Liver (tissue), 9 donors: Measurements from ENCODE around the gene TMEM106B. TPM values are rescaled to one million over a fixed set of nuclear protein-coding genes. Genes with fewer than 3 reads are reported as not detected.

ENCODE experiments used
- DNase-seq: peaks from one replicate; pipeline ENCODE4 v3.0.0-alpha.2; 2017; ENCODE audit warnings: low spot score
- H3K27ac ChIP-seq, 2 donors: one replicate each; pipeline ENCODE4 v1.7.0; 2013; ENCODE audit warnings: inconsistent platforms in 2 of 2, low read length in 2 of 2, control low read depth in 1 of 2, low read depth in 1 of 2, mild to moderate bottlenecking in 1 of 2
- H3K27me3 ChIP-seq, 4 donors: one replicate each; pipeline versions ENCODE4 v1.6.1 to v1.7.0; 2013; ENCODE audit warnings: low read length in 3 of 4, inconsistent platforms in 1 of 4, mild to moderate bottlenecking in 1 of 4, moderate library complexity in 1 of 4; ENCODE audit not compliant: control insufficient read depth in 4 of 4, insufficient read depth in 4 of 4
- H3K36me3 ChIP-seq, 4 donors: one replicate each; pipeline versions ENCODE4 v1.6.1 to v1.7.0; 2013; ENCODE audit warnings: low read length in 3 of 4, mild to moderate bottlenecking in 3 of 4, low read depth in 1 of 4, moderate library complexity in 1 of 4; ENCODE audit not compliant: control insufficient read depth in 4 of 4, insufficient read depth in 3 of 4
- H3K4me1 ChIP-seq, 4 donors: one replicate each; pipeline versions ENCODE4 v1.6.1 to v1.7.0; 2013; ENCODE audit warnings: low read length in 3 of 4, mild to moderate bottlenecking in 3 of 4, moderate library complexity in 1 of 4; ENCODE audit not compliant: control insufficient read depth in 4 of 4, insufficient read depth in 4 of 4
- H3K4me3 ChIP-seq, 3 donors: one replicate each; pipeline versions ENCODE4 v1.6.1 to v1.7.0; 2013; ENCODE audit warnings: low read length in 3 of 3, control low read depth in 1 of 3, low read depth in 1 of 3, mild to moderate bottlenecking in 1 of 3
- H3K9ac ChIP-seq, 2 donors: one replicate each; pipeline ENCODE4 v1.7.0; 2013; ENCODE audit warnings: low read length in 2 of 2, mild to moderate bottlenecking in 2 of 2, moderate library complexity in 2 of 2, control low read depth in 1 of 2, low read depth in 1 of 2
- H3K9me3 ChIP-seq, 4 donors: one replicate each; pipeline versions ENCODE4 v1.6.1 to v1.7.0; 2013; ENCODE audit warnings: low read length in 3 of 4; ENCODE audit not compliant: control insufficient read depth in 4 of 4
- EGR1 ChIP-seq, 2 donors: IDR thresholded peaks; 2 replicates each; pipeline ENCODE4 v1.6.1; 2016 to 2018; ENCODE audit warnings: antibody characterized with exemption in 2 of 2, low read depth in 2 of 2
- FOXA1 ChIP-seq: IDR thresholded peaks from 2 replicates; pipeline ENCODE4 v1.6.1; 2016; ENCODE audit warnings: antibody characterized with exemption
- GABPA ChIP-seq, 2 donors: IDR thresholded peaks in 1 of 2; conservative IDR thresholded peaks in 1 of 2; 2 replicates each; pipeline ENCODE4 v1.6.1; 2016; ENCODE audit warnings: antibody characterized with exemption in 2 of 2, mild to moderate bottlenecking in 1 of 2, moderate library complexity in 1 of 2
- HNF4A ChIP-seq, 2 donors: conservative IDR thresholded peaks; 2 replicates each; pipeline ENCODE4 v1.6.1; 2016; ENCODE audit warnings: antibody characterized with exemption in 2 of 2, mild to moderate bottlenecking in 2 of 2
- HNF4G ChIP-seq: IDR thresholded peaks from 2 replicates; pipeline ENCODE4 v1.6.1; 2016; ENCODE audit warnings: antibody characterized with exemption
- JUND ChIP-seq, 2 donors: IDR thresholded peaks; 2 replicates each; pipeline ENCODE4 v1.6.1; 2016; ENCODE audit warnings: antibody characterized with exemption in 2 of 2
- NR2F2 ChIP-seq: IDR thresholded peaks from 2 replicates; pipeline ENCODE4 v1.6.1; 2016; ENCODE audit warnings: antibody characterized with exemption
- RAD21 ChIP-seq, 2 donors: IDR thresholded peaks; 2 replicates each; pipeline ENCODE4 v1.6.1; 2016; ENCODE audit warnings: antibody characterized with exemption in 2 of 2, mild to moderate bottlenecking in 2 of 2
- RXRA ChIP-seq, 2 donors: IDR thresholded peaks; 2 replicates each; pipeline ENCODE4 v1.6.1; 2017 to 2018; ENCODE audit warnings: antibody characterized with exemption in 2 of 2, mild to moderate bottlenecking in 1 of 2
- SP1 ChIP-seq: IDR thresholded peaks from 2 replicates; pipeline ENCODE4 v1.6.1; 2018; ENCODE audit warnings: antibody characterized with exemption, mild to moderate bottlenecking
- TAF1 ChIP-seq: conservative IDR thresholded peaks from 2 replicates; pipeline ENCODE4 v1.6.1; 2016; ENCODE audit warnings: antibody characterized with exemption, mild to moderate bottlenecking
- YY1 ChIP-seq: IDR thresholded peaks from 2 replicates; pipeline ENCODE4 v1.6.1; 2016; ENCODE audit warnings: antibody characterized with exemption, mild to moderate bottlenecking
- WGBS: extraction: QIAGEN DNeasy Blood & Tissue Kit; methylation state at CpG from one replicate; pipeline ENCODE4 v1.1.7; 2013; 5-methylcytosine and 5-hydroxymethylcytosine counted together
- polyA plus RNA-seq, 2 donors: library from polyadenylated mRNA; stranded (reverse) in 1 of 2; unstranded in 1 of 2; fragments of 200-250 nt in 1 of 2; fragments of >200 nt in 1 of 2; fragmentation: Nextera tagmentation in 1 of 2; extraction: Ambion mirVana in 1 of 2; gene quantifications; one replicate each; pipeline versions ENCODE4 v1.2.1 to v1.2.3, GENCODE V29; 2013 to 2015
- total RNA-seq, 2 donors: library from RNA; depleted of rRNA; stranded (reverse); fragments of >200 nt; gene quantifications; one replicate each; pipeline ENCODE4 v1.2.3, GENCODE V29; 2014
- TF ChIP-seq, protein P1 (sequence below): IDR thresholded peaks from 2 replicates; pipeline ENCODE4 v1.6.1; 2016; ENCODE audit warnings: antibody characterized with exemption
- TF ChIP-seq, protein P2 (sequence below): fragments of 150-350 bp; IDR thresholded peaks from 2 replicates; pipeline ENCODE4 v1.5.1; 2017; ENCODE audit warnings: improper control_type of control experiment, low read depth, low read length; ENCODE audit not compliant: missing input control
- TF ChIP-seq, protein P3 (sequence below): IDR thresholded peaks from 2 replicates; pipeline ENCODE4 v1.6.1; 2016; ENCODE audit warnings: antibody characterized with exemption
- TF ChIP-seq, protein P4 (sequence below): IDR thresholded peaks from 2 replicates; pipeline ENCODE4 v1.6.1; 2016; ENCODE audit warnings: antibody characterized with exemption, mild to moderate bottlenecking
- donor health status: healthy.
- donor health status: healthy.
- donor health status: healthy.
- donor health status: healthy.
- donor health status: healthy.

TMEM106B gene
- total and polyA plus RNA-seq, 4 donors = 18.6 to 70.2 (median 27.2) TPM

DNA sequence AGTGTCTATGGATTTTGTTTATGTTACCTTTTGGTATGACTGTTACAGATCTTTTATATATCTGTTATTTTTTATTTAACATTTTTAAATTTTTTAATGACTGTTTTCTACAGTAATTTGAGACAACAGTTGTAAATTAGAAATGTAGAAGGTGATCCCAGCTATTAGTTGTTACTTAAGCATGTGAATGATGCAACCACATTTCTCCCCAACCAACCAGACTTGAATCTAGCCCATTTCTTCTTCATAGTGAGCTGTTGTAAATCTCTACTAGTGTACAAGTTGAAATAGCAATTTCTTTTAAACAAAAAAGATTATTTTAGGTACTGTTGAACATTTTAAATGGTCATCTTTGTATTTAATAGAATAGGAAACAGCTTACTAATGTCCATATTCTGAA lies 18.0 kb downstream of the TMEM106B start:
- H3K9me3 ChIP-seq = no peaks in the 10 kb centered on the region
- H3K36me3 ChIP-seq = peaks cover 0 to 25% (median 15%) of the 10 kb centered on the region in 4 donors
- DNase-seq = no peak
- no peak overlapping the region for H3K9ac ChIP-seq
- H3K27me3 ChIP-seq = no peaks in the 10 kb centered on the region
- no peaks in the 10 kb centered on the region for H3K4me1 ChIP-seq
- no peak overlapping the region for H3K27ac ChIP-seq
- TF ChIP-seq EGR1 (IDR thresholded peaks at IDR 0.05; ENCODE audit: low read depth in 2 of 2) = no peak
- no peak for TF ChIP-seq TAF1
- TF ChIP-seq, protein P1, sequence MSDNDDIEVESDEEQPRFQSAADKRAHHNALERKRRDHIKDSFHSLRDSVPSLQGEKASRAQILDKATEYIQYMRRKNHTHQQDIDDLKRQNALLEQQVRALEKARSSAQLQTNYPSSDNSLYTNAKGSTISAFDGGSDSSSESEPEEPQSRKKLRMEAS = no peak
- TF ChIP-seq YY1 = no peak
- TF ChIP-seq HNF4A (conservative IDR thresholded peaks at IDR 0.05) = no peak
- no peak for TF ChIP-seq NR2F2
- TF ChIP-seq GABPA (IDR thresholded peaks at IDR 0.05 in 1 of 2, conservative IDR thresholded peaks at IDR 0.05 in 1 of 2) = no peak
- TF ChIP-seq, protein P2, sequence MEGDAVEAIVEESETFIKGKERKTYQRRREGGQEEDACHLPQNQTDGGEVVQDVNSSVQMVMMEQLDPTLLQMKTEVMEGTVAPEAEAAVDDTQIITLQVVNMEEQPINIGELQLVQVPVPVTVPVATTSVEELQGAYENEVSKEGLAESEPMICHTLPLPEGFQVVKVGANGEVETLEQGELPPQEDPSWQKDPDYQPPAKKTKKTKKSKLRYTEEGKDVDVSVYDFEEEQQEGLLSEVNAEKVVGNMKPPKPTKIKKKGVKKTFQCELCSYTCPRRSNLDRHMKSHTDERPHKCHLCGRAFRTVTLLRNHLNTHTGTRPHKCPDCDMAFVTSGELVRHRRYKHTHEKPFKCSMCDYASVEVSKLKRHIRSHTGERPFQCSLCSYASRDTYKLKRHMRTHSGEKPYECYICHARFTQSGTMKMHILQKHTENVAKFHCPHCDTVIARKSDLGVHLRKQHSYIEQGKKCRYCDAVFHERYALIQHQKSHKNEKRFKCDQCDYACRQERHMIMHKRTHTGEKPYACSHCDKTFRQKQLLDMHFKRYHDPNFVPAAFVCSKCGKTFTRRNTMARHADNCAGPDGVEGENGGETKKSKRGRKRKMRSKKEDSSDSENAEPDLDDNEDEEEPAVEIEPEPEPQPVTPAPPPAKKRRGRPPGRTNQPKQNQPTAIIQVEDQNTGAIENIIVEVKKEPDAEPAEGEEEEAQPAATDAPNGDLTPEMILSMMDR = no peak
- TF ChIP-seq RAD21 (IDR thresholded peaks at IDR 0.05) = no peak
- TF ChIP-seq, protein P3, sequence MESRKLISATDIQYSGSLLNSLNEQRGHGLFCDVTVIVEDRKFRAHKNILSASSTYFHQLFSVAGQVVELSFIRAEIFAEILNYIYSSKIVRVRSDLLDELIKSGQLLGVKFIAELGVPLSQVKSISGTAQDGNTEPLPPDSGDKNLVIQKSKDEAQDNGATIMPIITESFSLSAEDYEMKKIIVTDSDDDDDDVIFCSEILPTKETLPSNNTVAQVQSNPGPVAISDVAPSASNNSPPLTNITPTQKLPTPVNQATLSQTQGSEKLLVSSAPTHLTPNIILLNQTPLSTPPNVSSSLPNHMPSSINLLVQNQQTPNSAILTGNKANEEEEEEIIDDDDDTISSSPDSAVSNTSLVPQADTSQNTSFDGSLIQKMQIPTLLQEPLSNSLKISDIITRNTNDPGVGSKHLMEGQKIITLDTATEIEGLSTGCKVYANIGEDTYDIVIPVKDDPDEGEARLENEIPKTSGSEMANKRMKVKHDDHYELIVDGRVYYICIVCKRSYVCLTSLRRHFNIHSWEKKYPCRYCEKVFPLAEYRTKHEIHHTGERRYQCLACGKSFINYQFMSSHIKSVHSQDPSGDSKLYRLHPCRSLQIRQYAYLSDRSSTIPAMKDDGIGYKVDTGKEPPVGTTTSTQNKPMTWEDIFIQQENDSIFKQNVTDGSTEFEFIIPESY = no peak
- TF ChIP-seq RXRA (IDR thresholded peaks at IDR 0.05) = no peak
- no peak for TF ChIP-seq HNF4G
- TF ChIP-seq, protein P4, sequence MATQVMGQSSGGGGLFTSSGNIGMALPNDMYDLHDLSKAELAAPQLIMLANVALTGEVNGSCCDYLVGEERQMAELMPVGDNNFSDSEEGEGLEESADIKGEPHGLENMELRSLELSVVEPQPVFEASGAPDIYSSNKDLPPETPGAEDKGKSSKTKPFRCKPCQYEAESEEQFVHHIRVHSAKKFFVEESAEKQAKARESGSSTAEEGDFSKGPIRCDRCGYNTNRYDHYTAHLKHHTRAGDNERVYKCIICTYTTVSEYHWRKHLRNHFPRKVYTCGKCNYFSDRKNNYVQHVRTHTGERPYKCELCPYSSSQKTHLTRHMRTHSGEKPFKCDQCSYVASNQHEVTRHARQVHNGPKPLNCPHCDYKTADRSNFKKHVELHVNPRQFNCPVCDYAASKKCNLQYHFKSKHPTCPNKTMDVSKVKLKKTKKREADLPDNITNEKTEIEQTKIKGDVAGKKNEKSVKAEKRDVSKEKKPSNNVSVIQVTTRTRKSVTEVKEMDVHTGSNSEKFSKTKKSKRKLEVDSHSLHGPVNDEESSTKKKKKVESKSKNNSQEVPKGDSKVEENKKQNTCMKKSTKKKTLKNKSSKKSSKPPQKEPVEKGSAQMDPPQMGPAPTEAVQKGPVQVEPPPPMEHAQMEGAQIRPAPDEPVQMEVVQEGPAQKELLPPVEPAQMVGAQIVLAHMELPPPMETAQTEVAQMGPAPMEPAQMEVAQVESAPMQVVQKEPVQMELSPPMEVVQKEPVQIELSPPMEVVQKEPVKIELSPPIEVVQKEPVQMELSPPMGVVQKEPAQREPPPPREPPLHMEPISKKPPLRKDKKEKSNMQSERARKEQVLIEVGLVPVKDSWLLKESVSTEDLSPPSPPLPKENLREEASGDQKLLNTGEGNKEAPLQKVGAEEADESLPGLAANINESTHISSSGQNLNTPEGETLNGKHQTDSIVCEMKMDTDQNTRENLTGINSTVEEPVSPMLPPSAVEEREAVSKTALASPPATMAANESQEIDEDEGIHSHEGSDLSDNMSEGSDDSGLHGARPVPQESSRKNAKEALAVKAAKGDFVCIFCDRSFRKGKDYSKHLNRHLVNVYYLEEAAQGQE = no peak
- no peak for TF ChIP-seq JUND (IDR thresholded peaks at IDR 0.05)
- no peak for TF ChIP-seq FOXA1
- TF ChIP-seq SP1 = no peak
- no peak overlapping the region for H3K4me3 ChIP-seq

DNA sequence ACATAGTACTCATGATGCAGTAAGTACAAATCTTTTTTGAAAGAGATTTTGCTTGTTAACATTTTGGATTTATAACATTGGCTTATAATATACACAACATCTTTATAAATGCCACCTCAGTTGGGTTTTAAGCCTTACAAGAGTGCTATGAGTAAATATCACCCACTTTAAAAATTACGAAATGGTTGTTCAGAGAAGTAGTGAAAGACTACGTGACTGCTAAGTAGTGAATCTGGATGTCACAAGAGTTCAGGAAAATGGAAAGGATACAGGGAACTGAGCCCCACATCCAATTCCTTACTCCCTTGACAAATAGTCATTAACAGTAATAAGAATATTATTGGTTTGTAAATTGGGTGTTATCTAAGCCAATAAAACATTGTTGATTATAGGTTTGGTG lies 20.0 kb downstream of the TMEM106B start:
- Histone ChIP-seq H3K36me3 (peaks cover 0 to 24% (median 13%) of the 10 kb centered on the region in 4 donors), H3K4me1 (no peaks in the 10 kb centered on the region), H3K9ac (no peak overlapping the region), H3K27ac (no peak overlapping the region), H3K4me3 (no peak overlapping the region), H3K9me3 (no peaks in the 10 kb centered on the region), H3K27me3 (no peaks in the 10 kb centered on the region)
- TF ChIP-seq YY1 = no peak
- no peak for DNase-seq
- WGBS = 72% methylated on average over 2 of the region's 2 CpGs
